ENCODE results near the gene RNPEPL1. TPM values are rescaled to one million over a fixed set of nuclear protein-coding genes. Genes with fewer than 3 reads are reported as not detected.

RNPEPL1 gene
- total RNA-seq, 1 experiment from 2014 or later: 88.2 TPM

- CTCF ChIA-PET: no interaction called here
Measured at GRCh38 chr2:240553956-240554480, 14.3 kb upstream of the RNPEPL1 start.

DNA sequence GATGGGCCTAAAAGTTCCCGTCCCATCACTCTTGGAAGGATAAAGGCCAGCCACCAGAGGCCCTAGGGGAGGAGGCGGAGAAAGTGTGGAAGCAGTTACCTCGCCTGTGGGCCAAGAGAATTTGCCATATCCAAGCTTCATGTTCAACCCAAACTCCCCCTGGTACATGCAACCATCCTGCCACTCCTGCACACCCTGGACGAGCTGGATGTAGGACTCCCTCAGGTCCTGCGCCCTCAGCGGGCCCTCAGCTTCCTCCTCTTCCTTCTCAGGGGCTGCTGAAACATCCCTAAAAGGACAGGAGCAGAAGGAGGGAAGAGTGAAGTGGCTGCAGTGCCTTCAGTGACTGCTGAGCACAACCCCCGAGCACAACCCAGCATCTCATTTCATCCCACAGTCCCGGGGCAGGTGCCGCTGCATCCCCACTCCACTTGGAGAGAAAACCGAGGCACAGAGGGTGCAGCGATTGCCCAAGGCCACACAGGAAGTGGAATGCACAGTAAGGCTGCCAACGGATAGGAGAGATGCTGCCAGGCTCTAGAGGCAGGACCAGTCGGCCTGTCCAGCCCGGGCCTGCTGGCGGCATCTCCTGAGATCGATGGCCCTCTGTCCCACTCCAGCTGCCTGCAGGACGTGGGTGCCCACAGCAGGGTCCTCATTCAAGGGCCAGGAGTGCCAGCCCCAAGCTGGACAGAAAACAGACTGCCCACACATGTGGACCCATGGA, 13.4 kb upstream of the RNPEPL1 start:
- POLR2A ChIA-PET: no interaction called here
- no peaks in the 10 kb centered on the region for H3K36me3 ChIP-seq (ENCODE audit: control insufficient read depth, insufficient read depth, low read length)
- CTCF ChIA-PET: no interaction called here
- TF ChIP-seq POLR2AphosphoS5 (IDR thresholded peaks at IDR 0.05; ENCODE audit: low read depth, low read length) (no peak), REST (IDR thresholded peaks at IDR 0.05; ENCODE audit: insufficient read depth in 1 of 2, low read depth in 2 of 2, low read length in 1 of 2) (no peak), SIN3A (IDR thresholded peaks at IDR 0.05; ENCODE audit: borderline replicate concordance, insufficient read depth, low read depth, low read length) (no peak), TCF7L2 (IDR thresholded peaks at IDR 0.05; ENCODE audit: low read depth, low read length) (no peak)
- TF ChIP-seq, protein P1, sequence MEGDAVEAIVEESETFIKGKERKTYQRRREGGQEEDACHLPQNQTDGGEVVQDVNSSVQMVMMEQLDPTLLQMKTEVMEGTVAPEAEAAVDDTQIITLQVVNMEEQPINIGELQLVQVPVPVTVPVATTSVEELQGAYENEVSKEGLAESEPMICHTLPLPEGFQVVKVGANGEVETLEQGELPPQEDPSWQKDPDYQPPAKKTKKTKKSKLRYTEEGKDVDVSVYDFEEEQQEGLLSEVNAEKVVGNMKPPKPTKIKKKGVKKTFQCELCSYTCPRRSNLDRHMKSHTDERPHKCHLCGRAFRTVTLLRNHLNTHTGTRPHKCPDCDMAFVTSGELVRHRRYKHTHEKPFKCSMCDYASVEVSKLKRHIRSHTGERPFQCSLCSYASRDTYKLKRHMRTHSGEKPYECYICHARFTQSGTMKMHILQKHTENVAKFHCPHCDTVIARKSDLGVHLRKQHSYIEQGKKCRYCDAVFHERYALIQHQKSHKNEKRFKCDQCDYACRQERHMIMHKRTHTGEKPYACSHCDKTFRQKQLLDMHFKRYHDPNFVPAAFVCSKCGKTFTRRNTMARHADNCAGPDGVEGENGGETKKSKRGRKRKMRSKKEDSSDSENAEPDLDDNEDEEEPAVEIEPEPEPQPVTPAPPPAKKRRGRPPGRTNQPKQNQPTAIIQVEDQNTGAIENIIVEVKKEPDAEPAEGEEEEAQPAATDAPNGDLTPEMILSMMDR (IDR thresholded peaks at IDR 0.05): no peak
- no peak overlapping the region for H3K4me3 ChIP-seq (ENCODE audit: low read depth in 2 of 2, low read length in 2 of 2)
- intact Hi-C loops (cut with micrococcal nuclease; ENCODE audit: unreplicated experiment): loop anchor here (5.0 kb wide), 1 partner anchor 43 kb away; no protein-coding TSS in a partner anchor
- ATAC-seq (no peak), DNase-seq (ENCODE audit: low read depth, low spot score) (no peak)
- no peaks in the 10 kb centered on the region for H3K27me3 ChIP-seq (ENCODE audit: control insufficient read depth, insufficient read depth, low read length)
- no TSS peak for BruUV-seq (replicated peaks)
- no peaks in the 10 kb centered on the region for H3K9me3 ChIP-seq (ENCODE audit: control insufficient read depth, insufficient read depth, low read depth, low read length)
- in situ Hi-C loops (cut with HindIII; ENCODE audit: low pct_unique_long_range_greater_than_20kb, low sequenced_read_pairs): no loop called here
- H3K4me1 ChIP-seq (ENCODE audit: control insufficient read depth, insufficient read depth, low read length): peaks cover 26% of the 10 kb centered on the region
- H3K27ac ChIP-seq (ENCODE audit: low read length): no peak overlapping the region

More at GRCh38 chr2:240553956-240554480, 14.3 kb upstream of the RNPEPL1 start:
- Histone ChIP-seq H3K9me3 (ENCODE audit: control insufficient read depth, insufficient read depth, low read depth, low read length) (no peaks in the 10 kb centered on the region), H3K4me1 (ENCODE audit: control insufficient read depth, insufficient read depth, low read length) (peaks cover 16% of the 10 kb centered on the region), H3K36me3 (ENCODE audit: control insufficient read depth, insufficient read depth, low read length) (no peaks in the 10 kb centered on the region), H3K27ac (ENCODE audit: low read length) (no peak overlapping the region), H3K4me3 (ENCODE audit: low read depth in 2 of 2, low read length in 2 of 2) (no peak overlapping the region), H3K27me3 (ENCODE audit: control insufficient read depth, insufficient read depth, low read length) (no peaks in the 10 kb centered on the region)
- TF ChIP-seq, protein P1 (IDR thresholded peaks at IDR 0.05): no peak
- TF ChIP-seq REST (IDR thresholded peaks at IDR 0.05; ENCODE audit: insufficient read depth in 1 of 2, low read depth in 2 of 2, low read length in 1 of 2) (no peak), TCF7L2 (IDR thresholded peaks at IDR 0.05; ENCODE audit: low read depth, low read length) (no peak), SIN3A (IDR thresholded peaks at IDR 0.05; ENCODE audit: borderline replicate concordance, insufficient read depth, low read depth, low read length) (no peak)
- no TSS peak for BruUV-seq (replicated peaks)
- intact Hi-C loops (cut with micrococcal nuclease; ENCODE audit: unreplicated experiment): no loop called here
- POLR2A ChIA-PET: no interaction called here
- in situ Hi-C loops (cut with HindIII; ENCODE audit: low pct_unique_long_range_greater_than_20kb, low sequenced_read_pairs): no loop called here
- ATAC-seq (no peak), DNase-seq (ENCODE audit: low read depth, low spot score) (no peak)
